CD4-positive, alpha-beta T cell treated with Interleukin-6 at 100 ng/mL for 8 hours (primary cell): ENCODE measurements around the gene SMTN.
"Not testable (repeated sequence)": the region's sequence is repeated elsewhere in the genome, so short reads cannot be mapped to it uniquely, and the experiment has no call there.

Experiments
- DNase-seq: peaks from one replicate; pipeline ENCODE4 v3.0.0-alpha.2; 2020; ENCODE audit warnings: mixed read lengths, low spot score

The SMTN gene

DNA sequence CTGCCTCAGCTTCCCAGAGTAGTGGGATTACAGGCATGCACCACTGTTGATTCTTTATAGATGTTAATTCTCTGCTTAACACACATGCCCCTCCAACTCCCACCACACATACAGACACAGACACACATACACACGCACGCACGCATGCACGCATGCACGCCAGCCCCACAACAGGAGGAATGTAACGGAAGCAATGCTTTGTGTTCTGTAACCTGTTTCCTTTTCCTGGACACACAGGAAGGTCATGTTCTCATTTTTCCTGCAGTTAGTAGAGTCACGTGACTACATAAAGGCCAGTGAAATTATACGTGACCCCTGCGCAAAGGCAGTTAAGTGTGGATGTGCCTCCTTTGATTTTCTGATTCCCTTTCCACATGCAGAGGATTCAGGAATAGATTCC lies 8.0 kb upstream of the SMTN start:
- not testable (repeated sequence) for DNase-seq

- not testable (repeated sequence) for DNase-seq
Observed at GRCh38 chr22:31073545-31074145, 7.5 kb upstream of the SMTN start.

DNA sequence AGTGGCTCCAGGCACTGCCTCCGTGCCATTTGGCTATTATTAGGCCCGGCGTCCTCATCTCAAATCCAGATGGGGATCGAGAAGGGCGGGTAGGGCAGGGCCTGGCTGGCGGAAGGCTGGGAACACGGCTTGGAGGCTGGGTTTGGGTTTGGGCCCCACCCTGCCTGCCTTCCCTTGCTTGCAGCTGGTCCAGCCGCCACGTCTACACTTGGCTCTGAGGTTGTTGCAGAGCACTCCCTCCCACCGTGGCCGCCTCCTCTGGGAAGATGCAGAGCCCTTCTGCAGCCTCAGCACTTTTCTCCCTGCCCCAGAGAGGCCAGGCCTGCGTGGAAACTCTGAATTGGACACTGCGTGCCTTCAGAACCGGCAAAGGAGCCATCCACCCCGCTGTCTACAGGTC lies 5.2 kb upstream of the SMTN start:
- DNase-seq, result no peak

- no peak for DNase-seq
Observed at GRCh38 chr22:31077681-31078080, 3.4 kb upstream of the SMTN start.

- DNase-seq, result not testable (repeated sequence)
Observed at GRCh38 chr22:31078389-31078788, 2.7 kb upstream of the SMTN start.

DNA sequence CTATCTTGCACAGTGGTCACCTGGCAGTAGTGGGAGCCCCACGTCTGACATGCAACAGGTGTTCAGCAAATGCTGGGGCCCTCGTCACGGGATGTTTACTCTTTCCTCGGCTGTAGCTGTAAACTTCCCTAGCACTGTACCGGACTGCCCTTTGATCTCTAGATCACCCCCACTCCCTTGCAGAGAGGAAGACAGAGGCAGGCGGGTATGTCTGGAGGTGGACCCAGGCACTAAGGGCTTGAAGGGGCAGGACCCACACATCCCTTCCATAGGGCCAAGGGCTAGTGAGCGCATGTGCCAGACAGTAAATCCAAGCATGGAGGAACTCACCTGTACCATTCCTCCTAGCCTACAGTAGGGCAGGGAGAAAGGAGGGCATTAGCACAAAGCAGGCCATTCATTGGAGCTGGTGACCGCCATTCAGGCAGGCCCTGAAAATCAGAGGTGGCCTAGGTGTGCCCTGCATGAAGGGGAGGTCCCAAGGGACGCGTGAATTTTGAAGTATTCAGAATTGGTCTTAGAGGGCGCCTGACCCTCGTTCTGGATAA lies 1.9 kb upstream of the SMTN start:
- no peak for DNase-seq

DNA sequence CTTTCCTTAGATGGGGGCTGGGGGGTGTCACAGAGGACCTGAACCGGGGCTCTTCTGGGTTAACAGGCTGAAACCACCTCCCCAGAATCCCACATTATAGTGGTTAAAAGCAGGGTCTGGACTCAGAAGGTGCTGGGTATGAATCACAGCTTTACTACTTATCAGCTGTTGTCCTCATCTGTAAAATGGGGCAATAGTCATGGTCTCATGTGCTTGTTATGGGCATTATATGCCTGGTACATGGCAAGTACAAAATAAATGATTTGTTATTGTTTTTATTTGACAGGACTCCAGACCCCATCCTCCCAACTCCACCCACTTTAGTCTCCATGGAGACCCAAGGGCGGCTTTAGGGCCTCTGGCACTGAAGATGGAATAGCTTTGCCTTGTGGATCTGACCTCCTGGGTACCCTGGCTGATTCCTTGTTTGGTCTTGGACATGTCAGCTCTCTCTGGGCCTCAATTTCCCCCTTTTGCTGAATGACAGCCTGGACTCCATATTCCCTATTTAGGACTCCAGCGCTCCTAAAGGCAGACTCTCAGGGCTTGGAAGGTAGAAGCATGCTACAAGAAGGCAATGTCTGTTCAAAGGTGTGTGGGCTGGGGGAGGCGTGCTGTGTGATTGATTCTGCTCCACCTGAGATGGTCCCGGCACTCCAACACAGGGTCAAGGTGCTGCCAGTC lies 812 bp upstream of the SMTN start:
- DNase-seq, result no peak

DNA sequence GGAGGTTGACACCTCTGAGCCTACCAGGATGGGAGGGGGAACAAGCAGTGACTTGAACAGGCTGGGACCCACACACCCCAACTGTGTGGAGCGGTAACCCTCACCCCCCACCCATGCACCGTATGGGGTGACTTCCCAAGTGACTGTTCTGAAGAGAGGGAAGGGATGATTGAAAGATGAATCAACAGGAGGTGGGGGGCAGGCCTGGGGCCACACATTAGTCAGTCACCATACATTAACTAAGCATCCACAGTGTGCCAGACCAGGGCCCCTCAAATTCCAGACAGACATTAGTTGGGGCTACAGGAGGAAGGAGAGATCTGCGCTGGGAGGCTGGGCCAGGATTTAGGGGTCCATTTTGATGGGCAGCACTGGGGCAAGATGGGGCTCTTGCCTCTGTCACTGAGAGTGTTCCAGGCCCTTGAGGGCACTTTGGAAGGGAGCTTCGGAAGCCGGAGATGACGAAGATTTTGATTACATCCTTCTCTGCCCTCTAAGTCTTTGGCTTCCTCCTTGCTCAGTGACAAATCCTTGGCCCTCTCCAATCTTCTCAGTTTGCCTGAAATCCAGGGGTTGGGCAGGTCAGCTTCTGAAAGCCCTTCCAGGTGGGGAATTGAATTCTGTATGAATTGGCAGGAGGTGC lies 966 bp downstream of the SMTN start:
- no peak for DNase-seq

GRCh38 chr22:31082606-31083376 lies 1.7 kb downstream of the SMTN start:
- DNase-seq, result peak; percentile 23

DNA sequence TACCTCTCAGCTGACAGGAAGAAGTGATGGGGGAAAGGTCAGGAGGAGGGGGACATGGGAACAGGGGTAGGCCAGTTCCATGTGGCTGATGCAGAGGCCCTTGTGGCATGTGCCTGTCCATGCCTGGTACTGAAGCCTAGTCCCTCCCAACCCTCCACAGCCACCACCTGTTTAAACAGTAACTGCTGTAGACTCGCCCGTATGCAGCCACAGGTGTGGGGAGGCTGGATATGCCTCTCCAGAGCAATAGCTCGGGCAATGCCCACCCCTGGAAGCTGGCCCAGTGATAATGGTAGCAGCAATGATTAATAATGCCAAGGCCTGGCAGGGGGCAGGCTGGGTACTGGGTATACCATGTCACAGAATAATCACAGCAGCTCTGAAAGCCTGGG lies 2.3 kb downstream of the SMTN start:
- DNase-seq, result no peak

GRCh38 chr22:31083923-31084810 lies 3.0 kb downstream of the SMTN start:
- DNase-seq, result no peak

- DNase-seq, result peak; percentile 80
Observed at GRCh38 chr22:31084811-31085492, 3.8 kb downstream of the SMTN start.

DNA sequence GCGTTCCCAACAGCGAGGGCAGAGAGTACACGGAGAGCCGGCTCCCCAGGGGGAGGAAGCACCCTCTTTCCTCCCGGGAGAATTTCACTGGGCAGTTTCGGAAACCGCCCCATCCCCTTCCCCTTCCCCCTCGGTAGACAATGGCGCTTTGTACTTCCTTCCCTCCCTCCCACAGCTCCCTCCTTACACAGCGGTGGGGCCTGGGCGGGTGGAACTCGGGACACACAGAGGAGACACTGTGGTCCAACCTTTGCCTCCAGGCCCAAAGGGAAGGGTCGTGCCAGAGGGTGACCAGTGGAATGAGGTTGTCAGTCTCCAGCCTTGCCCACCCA lies 4.3 kb downstream of the SMTN start:
- no peak for DNase-seq

- DNase-seq, result no peak
Observed at GRCh38 chr22:31085928-31086327, 4.8 kb downstream of the SMTN start.

DNA sequence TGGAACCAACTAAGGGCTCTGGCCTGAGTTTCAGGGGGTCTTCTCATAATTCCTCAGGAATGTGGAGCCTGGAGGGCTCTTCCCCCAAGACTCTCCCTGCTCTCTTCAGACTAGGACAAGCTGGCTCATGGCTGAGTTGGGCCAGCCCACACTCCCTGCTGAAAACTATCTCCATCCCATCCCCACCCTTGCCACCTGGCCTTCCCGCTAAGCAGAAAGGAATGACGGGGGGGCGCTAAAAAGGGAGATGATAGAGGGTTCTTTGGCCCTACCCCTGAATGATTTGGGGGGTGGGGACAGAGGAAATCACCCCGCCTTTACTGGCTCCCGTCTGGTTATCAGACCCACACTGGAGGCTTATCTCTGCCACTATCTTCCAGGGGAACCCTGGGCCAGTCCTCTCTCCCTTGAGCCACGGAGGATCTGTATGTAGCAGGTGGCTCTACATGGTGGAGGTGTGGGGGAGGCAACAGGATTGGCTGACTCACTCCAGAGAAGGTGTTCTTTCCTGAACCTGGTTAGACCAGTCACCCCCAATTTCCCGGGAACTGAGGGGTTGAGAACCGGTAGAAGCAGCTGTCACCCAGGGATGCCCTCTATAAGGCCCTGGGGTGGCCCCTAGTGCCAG lies 5.7 kb downstream of the SMTN start:
- no peak for DNase-seq

- DNase-seq, result no peak
Observed at GRCh38 chr22:31087744-31088215, 6.7 kb downstream of the SMTN start.

- no peak for DNase-seq
Observed at GRCh38 chr22:31088233-31088986, 7.3 kb downstream of the SMTN start.

DNA sequence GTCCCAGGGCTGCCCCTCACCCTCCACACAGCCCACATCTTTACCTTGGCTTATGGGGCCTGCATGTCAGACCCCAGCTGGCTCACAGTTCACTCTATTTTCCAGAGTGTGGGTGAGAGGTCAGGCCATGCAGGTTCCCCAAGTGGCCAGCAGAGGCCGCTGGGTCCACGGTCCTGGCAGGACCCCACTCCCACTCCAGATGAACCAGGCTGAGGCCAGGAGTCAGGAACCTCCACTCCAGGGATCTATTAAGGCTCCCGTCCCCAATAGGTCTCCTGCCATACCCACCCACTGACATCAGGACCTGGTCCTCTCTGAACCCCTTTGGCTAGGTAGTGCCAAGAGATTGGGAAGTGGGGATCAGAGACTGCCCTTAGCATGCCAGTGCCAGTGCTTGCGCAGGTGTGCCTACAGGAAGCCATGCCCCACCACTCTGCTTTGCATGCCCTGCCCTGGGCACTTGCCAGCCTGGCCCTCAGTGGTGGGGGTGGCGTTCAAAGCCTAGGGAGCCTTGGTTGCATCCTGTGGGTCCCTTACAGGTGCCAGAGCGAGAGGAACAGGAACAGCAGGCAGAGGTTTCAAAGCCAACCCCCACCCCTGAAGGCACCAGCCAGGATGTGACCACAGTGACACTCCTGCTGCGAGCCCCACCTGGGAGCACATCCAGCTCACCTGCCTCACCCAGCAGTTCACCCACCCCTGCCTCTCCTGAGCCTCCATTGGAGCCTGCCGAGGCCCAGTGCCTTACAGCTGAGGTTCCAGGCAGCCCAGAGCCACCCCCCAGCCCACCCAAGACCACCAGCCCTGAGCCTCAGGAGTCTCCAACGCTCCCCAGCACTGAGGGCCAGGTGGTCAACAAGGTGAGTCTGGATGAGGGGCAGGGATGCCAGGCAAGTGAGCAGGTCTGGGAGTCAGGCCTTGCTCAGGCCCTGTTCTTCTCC lies 8.3 kb downstream of the SMTN start:
- DNase-seq, result peak; percentile 25
